GOT3 (cell line): Measurements from ENCODE around the gene N4BP2L2.

Source experiments
- DNase-seq: peaks from one replicate; lab custom pipeline; 2025; ENCODE audit warnings: mixed read lengths; lab: John Stamatoyannopoulos, UW

N4BP2L2 gene

DNA sequence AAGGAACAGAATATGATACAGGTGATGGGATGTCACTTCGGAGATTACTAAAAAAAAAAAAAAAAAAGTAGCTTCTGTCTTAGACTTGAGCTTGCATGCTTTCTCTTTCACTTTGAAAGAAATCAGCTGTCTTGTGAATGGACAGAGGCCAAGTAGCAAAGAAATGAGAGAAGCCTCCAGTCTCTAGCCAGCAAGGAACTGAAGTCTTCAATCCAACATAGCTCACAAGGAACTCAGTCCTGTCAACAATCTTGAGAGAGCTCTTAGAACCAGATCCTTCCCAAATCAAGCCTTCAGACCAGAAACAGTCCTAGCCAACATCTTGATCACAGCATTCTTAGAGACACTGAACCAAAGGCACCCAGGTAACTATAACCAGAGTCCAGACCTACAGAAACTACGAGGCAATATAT lies 7.7 kb downstream of the N4BP2L2 start:
- no peak for DNase-seq

DNA sequence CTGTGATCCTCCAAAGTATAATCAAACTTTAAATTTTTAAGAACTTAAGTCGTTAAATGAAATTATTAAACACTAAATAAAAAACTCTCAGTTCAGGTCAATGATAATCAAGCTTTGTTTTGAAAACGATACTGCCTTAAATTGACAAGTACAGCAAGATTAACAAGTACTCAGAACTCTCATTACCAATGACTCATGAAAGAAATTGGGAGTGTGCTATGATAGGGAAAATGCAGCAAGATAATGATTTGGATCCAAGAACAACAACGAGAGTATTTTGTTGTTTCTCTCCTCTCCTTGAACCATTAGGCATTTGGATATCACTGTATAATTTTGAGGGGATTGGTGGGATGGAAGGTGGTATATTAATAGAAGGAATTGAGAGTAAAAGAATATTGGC lies 10.2 kb downstream of the N4BP2L2 start:
- DNase-seq, result no peak

DNA sequence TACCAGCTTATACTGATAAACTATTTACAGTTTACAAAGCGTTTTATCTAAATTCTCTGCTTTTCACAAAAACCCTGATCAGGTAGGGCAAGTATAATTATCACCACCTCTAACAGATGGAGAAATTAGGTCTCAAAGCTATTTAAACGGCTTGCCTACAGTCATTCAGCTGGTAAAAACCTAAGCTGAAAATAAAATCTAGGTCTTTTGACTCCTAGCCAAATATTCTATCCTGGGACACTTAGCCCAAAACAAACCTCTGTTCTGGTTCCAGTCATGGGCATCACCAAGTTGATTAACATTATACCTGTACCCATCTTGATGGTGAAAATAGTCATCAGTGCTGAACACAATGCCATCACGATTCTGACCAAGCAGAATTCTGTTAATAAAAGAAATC lies 11.4 kb downstream of the N4BP2L2 start:
- DNase-seq, result no peak

DNA sequence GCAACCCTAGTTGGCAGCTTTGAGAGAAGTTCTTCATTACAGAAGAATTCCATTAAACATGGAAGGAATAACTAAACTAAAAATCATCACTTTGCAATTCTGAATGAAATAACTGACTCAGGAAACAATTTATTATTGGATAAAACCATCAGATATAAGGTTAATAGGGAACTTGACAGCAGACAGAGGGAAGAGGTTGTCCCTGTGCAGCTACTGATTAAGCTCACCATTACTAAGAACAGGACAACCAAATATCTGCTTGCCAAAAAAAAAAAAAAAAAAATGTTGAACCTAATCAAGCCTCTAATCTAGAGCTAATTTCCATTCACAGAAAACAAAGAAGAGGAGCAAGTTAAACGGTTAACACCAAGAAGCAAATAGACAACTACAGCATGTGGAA lies 12.8 kb downstream of the N4BP2L2 start:
- DNase-seq, result no peak

DNA sequence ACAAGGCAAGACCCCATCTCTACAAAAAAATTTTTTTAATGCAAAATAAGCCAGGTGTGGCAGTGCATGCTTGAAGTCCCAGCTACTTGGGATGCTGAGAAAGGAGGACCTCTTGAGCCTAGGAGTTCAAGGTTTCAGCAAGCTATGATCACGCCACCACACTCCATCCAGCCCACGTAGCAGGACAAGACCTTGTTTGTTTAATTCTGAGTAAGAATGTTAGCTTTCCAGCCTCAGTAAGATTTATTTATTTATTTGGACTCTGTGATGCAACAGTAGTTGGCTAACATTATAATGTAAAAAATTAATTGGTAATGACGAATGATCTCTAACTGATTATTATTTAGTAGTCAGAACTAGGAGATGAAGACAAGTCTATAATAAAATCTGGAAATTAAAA lies 23.3 kb downstream of the N4BP2L2 start:
- no peak for DNase-seq

DNA sequence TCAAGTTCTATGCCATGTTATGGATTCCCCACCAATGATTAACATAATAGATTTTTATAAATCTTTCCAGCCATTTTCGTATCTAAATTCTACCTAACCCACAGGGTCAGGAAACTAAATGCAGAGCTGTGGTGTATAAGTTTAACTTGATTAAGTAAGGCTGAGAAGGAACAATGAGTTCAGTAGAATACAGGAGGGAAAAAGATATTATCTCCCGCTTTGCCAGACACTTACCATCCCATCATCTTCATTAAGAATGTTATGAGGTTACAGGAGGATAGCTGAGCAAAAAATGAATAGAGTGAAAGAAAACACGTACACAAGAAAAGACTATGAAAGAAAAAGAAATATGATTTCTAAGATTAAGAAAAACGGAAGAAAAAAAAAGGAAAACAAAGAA lies 27.1 kb downstream of the N4BP2L2 start:
- DNase-seq, result no peak

DNA sequence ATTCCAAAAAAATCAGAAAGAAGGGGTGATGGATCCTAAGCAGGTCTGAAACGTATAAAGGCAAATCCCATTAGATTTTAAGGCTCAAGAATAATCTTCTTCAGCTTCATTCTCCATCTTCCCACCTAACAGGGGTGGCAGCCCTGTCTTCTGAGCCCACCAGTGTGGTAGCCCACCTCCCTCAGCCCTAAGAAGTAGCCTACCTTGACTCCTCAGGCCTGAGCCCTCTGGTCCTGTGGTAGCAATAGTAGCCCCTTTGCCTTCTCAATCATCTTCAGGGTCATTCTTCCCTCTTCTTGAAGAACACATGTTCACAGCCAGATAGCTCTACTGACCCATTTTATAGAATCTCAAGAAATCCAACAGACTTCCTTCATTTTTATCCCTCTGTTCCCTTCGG lies 33.7 kb downstream of the N4BP2L2 start:
- DNase-seq, result no peak

DNA sequence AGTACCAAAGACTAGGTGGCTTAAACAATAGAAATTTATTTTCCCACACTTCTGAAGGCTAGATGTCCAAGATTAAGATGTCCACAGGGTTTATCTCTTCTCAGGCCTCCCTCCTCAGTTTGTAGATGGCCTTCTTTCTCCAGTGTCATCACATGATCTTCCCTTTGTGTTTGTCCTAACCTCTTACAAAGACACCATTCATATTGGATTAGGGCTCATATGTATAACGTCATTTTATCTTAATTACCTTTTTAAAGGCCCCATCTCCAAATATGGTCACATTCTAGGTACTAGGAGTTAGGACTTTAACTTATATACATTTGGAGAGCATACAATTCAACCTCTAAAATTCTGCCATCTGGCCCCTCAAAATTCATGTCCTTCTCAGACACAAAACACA lies 34.3 kb downstream of the N4BP2L2 start:
- DNase-seq, result no peak

DNA sequence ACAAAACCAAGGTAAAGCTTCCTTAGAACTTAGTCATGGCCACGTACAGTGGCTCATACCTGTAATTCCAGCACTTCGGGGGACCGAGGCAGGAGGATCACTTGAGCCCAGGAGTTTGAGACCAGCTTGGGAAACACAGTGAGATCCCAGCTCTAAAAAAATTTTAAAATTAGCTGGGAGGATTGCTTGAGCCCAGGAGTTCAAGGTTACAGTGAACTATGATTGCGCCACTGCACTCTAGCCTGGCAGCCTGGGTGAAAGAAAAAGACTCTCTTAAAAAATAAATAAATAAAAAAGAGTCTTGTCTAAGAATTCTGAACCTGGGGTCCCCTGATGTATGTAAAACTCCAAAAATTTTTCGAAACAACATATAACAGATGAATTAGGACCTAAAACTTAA lies 34.9 kb downstream of the N4BP2L2 start:
- no peak for DNase-seq

DNA sequence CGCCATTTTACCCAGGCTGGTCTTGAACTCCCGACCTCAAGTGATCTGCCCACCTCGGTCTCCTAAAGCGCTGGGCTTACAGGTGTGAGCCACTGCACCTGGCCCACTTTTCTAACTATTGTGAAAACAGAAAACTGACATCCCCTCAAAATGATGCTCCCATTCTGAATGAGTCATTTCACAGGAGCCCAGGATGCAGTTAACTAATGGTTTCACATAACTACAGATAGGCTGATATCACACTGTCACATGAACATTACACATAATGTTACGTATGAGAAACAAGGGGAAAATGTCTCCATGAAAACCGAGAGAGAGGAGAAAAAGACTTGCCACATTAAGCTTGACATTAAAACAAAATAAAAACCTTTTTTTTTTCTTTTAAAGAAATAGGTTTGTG lies 37.5 kb downstream of the N4BP2L2 start:
- no peak for DNase-seq

DNA sequence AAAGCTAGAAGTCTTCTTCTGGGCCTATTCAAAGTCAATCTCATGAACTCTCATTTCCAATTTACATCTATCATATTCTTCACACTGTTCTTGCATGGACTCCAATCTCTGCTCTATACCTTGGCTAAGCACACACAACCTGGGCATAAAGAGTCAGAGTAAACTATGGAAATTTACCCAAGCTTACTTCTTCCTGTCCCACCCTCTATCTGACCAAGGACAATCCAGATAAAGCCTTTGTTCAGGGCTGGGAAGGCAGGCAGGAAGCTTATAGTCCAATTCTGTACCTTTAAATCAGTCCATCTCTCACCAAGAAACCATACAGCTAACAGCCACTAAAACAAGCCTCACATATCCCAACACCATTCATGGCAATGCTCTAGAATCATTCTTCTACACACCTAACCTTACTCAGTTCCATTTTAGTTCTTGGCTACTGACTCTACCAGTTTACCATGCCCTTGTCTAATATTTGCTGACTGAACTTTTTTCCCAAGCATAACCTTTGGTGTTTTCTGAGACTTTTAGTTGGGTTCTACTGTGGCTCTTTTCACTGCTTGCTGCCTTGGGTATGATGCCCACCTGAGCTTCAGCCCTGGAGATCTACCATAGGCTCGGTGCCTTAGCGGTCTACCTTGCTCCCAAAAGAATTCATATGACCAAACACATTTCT lies 38.9 kb downstream of the N4BP2L2 start:
- DNase-seq, result no peak

DNA sequence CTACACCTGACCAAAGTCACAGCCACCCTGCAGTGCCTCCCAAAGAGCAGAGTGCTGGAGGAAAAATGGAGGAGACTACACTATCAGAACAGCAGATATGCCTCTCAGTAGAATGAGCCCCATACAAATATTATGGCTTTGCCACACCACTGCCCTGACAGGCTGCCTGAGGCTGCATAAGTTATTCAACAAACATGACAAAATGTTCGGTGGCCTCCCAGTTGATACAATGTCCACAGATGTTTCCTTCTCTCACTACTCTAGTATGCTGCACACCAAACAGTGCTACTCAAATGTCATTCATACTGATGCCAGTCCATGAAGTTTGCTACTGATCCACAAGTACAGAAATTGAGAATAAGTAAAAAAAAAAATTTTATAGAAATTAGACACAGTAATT lies 41.0 kb downstream of the N4BP2L2 start:
- DNase-seq, result no peak

DNA sequence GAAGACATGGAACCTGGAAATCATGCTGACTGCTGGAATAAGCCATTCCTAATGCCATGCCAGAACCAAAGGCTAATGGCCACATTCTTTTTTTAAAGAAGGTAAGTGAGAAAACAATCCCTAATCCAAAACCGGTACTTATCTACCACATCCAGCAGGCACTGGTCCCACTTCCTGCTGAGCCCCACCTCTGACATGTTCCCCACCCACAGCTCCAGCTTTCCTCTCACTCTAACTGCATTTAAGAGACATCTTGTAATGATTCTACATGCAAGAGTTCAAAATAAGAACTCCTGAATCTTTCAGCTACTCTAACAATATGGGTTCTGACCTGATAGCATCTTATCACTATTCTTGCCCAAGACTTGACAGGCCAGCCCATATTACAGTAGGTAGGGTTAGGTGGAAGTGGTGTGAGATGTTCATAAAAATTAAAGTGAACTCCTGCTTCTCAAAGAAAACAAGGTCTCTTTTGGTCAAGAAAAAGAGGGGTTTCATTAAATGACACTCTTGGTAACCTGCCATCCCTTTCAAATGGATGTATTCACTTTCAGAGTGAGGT lies 41.9 kb downstream of the N4BP2L2 start:
- DNase-seq, result no peak

DNA sequence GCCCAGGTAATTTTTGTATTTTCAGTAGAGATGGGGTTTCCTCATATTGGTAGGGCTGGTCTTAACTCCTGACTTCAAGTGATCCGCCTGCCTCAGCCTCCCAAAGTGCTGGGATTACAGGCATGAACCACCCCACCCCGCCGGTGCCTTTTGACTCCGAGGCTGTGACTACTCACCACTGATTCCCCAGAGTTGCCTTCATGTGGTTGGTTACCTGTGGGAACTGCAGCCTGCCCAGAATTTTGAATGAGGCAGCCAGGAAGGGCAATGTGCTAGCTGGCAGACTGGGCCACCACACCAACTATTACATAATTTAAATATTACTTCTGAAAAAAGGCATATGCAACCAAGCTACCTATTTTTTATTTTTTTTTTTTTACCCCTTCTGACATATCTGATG lies 42.8 kb downstream of the N4BP2L2 start:
- DNase-seq, result no peak

DNA sequence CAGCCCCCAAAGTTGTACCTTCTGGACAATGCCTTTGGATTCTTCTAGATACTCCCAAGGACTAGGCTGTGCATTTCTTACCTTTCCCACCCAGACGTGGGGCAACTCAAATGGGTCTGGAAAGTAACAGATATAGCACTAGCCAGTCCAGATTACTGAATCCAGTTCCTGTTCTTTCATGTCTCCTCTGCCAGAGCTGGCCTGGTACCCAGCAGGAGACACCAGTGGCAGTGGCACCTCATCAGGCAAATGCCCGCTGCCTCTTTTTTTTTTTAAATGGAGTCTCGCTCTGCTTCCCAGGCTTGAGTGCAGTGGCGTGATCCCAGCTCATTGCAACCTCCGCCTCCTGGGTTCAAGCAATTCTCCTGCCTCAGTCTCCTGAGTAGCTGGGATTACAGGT lies 43.2 kb downstream of the N4BP2L2 start:
- DNase-seq, result no peak

DNA sequence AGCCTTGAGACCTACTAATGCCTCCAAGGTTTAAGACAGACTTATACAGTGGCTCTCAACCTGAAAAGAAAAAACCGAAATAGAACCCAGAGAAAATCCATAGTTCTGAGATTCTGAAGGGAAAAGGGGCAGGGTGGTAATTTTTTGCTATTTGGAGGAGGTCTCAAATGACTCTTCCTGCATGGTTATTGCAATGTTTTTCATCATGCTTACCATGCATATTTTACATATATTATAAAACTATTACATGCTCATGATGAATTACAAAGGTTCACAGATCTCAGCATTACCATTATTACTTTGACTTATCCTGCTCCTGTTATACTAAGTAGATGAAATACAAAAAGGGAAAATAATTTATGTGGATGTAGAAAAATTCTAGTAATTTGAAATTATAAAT lies 47.6 kb downstream of the N4BP2L2 start:
- DNase-seq, result no peak

DNA sequence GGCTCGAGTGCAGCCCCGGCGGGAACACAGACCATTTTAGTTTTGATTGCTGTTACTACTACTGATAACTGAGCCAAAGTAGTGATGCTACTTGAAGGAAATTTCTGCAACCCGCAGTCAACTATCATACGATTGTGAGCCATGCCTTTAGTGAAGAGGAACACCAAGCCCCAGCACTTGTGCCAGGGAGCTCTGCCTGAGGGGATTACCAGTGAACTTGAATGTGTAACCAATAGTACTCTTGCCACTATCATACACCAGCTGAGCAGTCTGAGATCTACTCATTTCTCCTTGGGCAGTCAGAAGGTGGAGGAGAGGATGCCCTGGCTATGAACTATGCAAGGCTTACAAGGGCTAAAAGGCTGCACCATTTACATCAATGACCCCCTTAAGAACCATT lies 61.7 kb downstream of the N4BP2L2 start:
- DNase-seq, result no peak

DNA sequence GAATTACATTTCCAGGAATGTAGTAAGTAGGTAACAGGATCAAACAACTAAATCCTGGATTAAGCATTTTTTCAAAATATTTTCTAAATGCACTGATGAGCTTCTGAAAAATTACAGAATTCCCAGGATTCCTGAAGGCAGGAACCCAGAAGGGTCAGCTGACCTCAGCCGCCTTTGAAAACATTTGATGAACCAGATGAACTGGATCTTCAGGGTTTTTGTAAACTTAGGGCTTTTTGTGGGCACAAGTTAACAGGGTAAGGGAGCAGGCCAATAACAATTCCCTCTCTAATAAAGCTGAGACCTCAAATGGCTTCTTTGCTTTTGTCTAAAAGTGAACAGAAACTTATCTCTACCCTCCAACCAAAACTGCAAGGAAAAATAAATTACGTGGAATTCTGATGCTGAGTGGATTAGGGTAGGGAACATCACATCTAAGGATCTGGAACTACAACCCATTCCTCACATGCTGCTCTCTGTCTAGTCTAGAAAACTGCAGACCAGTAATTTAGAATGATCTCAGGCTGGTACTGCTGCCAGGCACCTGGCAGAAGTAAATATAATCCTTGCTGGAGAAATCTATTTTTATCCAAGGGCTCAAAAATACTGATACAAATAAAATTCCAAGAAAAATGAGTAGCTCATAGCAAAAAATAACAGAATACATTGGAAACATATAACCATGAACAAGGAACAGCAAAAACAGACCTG lies 62.4 kb downstream of the N4BP2L2 start:
- DNase-seq, result no peak

DNA sequence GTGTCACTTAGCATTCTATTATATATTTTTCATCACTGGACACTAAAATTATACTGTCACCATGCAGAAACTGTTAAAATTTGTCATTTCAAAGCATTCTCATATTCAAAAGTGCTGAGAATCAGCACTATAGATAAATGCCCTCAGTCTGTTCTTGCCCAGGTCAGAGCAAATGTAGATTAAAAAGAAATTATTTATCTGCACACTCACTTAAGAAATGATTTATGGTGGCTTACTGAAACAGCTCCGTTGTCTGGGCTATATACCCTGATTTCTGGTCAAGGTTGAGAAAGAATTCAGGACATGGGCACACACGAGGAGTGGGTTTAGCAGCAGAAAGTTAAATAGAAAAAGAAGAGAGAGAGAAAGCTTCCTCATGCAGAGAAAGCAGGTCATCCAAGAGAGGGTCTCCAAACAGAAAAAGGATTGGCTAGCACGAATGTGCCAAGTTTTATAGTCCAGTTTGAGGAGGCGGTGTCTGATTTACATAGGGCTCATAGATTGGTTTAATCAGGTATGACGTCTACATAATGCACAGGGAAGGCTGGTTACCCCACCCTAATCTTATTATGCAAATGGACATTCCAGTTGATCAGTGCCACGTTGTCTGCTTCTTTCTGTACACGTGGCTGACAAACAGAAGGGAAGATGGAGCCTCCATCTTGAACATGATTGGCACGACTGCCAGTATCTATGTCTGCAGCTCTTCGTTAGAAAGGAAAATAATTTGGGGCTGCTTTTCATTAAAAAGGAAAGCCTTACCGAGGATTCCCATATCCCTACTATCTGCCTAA lies 63.4 kb downstream of the N4BP2L2 start:
- no peak for DNase-seq

DNA sequence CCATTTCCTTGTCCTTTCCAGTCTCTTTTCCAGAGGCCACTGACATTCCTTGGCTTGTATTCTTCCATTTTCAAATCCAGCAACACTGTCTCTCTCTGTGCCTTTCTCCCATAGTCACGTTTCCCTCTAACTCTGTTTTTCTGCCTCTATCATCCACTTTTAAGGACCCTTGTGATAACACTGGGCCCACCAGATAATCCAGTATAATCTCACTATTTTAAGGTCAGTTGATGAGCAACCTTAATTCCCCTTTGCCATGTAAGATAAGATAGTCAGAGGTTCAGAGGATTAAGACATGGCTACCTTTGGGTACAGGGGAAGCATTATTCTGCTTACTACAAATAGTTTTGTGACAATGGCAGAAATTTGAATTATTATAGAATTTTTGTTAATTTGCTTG lies 64.9 kb downstream of the N4BP2L2 start:
- DNase-seq, result no peak

DNA sequence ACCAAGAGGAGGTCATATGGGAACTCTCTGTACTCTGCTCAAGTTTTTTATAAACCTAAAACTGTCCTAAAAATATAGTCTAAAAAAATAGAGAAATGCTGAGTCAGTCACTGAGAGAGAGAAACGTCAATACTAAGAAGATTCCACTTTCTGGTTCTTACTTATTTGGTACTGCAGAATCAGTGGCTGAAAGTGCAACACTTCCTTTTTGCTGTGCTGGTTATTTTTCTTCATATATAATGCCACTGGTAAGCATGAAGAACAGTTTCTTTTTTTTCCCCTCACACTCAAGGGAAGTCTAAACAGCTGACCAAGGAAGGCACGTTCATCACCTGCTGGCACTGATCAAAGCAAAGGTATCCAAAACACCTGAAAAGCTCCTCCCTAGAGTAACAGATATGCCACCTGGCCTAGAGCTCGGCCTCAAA lies 66.4 kb downstream of the N4BP2L2 start:
- no peak for DNase-seq

DNA sequence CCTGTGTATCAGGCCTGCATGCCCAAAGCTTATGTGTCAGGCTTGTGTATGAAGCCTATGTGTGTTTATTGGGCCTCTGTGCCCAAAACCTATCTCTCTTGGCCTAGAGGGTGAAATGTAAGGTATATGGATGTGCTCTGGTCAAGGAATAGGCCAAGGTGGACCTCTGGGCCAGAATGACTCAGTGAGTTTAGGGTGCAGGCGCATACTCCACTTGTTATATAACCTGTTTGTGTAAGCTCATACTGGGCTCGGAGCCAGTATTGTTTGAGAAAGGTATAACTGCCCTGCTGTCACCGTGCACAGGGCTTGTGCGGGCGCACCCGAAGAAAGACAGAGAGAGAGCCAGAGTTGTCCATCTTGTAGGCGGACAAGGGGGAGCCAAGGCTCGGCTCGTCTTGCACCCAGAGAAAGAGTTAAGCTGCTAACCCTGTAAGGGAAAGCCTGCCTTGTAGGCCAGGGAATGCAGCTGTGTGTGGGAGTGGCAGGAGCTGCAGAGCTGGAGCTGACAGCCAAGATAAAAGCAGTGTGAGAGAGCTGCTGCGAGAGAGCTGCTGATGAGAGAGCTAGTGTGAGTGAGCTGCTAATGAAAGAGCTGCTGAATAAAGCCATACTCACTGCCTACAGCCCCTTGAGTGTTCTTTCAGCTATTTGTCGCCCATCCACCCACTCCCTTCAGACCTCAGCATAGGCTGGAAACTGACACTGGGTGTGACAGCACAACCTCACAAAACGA lies 67.2 kb downstream of the N4BP2L2 start:
- DNase-seq, result no peak
